22Rv1 (cell line): ENCODE measurements around the gene TRIO.

Source experiments
- ZFX ChIP-seq: fragments of 450-650 bp; IDR thresholded peaks from 2 replicates; pipeline ENCODE4 v1.6.1; 2017; ENCODE audit warnings: antibody characterized with exemption, borderline replicate concordance
- TF ChIP-seq, protein P1 (sequence below): fragments of 450-650 bp; IDR thresholded peaks from 2 replicates; pipeline ENCODE4 v1.5.1; 2017; ENCODE audit warnings: mild to moderate bottlenecking

- TF ChIP-seq, protein P1, sequence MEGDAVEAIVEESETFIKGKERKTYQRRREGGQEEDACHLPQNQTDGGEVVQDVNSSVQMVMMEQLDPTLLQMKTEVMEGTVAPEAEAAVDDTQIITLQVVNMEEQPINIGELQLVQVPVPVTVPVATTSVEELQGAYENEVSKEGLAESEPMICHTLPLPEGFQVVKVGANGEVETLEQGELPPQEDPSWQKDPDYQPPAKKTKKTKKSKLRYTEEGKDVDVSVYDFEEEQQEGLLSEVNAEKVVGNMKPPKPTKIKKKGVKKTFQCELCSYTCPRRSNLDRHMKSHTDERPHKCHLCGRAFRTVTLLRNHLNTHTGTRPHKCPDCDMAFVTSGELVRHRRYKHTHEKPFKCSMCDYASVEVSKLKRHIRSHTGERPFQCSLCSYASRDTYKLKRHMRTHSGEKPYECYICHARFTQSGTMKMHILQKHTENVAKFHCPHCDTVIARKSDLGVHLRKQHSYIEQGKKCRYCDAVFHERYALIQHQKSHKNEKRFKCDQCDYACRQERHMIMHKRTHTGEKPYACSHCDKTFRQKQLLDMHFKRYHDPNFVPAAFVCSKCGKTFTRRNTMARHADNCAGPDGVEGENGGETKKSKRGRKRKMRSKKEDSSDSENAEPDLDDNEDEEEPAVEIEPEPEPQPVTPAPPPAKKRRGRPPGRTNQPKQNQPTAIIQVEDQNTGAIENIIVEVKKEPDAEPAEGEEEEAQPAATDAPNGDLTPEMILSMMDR, result no peak
- TF ChIP-seq ZFX, result no peak
Observed at GRCh38 chr5:14428302-14429081, 285.4 kb downstream of the TRIO start.
